Right atrium auricular region (tissue), 2 donors: ENCODE results near the gene SLX4. TPM values are rescaled to one million over a fixed set of nuclear protein-coding genes. Genes with fewer than 3 reads are reported as not detected.

Experiments
- DNase-seq: peaks from one replicate; pipeline ENCODE4 v3.0.0-alpha.2; 2019; ENCODE audit warnings: low spot score
- H3K27ac ChIP-seq, 2 donors: fragments of 200-600 bp; sonication (generic); 1 replicate in 1 of 2; 2 replicates in 1 of 2; pipeline ENCODE4 v1.5.1; 2016 to 2019
- H3K27me3 ChIP-seq, 2 donors: fragments of 200-600 bp; sonication (generic); one replicate each; pipeline versions ENCODE4 v1.5.1 to v1.6.0; 2017 to 2019
- H3K36me3 ChIP-seq: fragments of 200-600 bp; sonication (generic); one replicate; pipeline ENCODE4 v1.5.1; 2016
- H3K4me1 ChIP-seq, 2 donors: fragments of 200-600 bp; sonication (generic); one replicate each; pipeline versions ENCODE4 v1.5.1 to v1.6.0; 2017 to 2019
- H3K4me3 ChIP-seq, 2 donors: fragments of 200-600 bp; sonication (generic); 1 replicate in 1 of 2; 2 replicates in 1 of 2; pipeline ENCODE4 v1.5.1; 2017 to 2019; ENCODE audit warnings: mild to moderate bottlenecking in 1 of 2, moderate library complexity in 1 of 2
- H3K9me3 ChIP-seq, 2 donors: fragments of 200-600 bp; sonication (generic); one replicate each; pipeline ENCODE4 v1.5.1; 2019
- CTCF ChIP-seq, 2 donors: fragments of 200-600 bp; sonication (generic); IDR thresholded peaks; one replicate each; pipeline ENCODE4 v1.5.1; 2019; ENCODE audit warnings: antibody characterized with exemption in 2 of 2
- total RNA-seq, 2 donors: library from RNA; depleted of rRNA; stranded (reverse); fragments of >200 nt; gene quantifications; one replicate each; pipeline ENCODE4 v1.1.0, GENCODE V29; 2016

SLX4 gene
- total RNA-seq, 2 donors from 2014 or later = 1.9 to 2.4 TPM

GRCh38 chr16:3583303-3584038, 27.9 kb downstream of the SLX4 start:
- DNase-seq = no peak
- no peak overlapping the region for H3K4me3 ChIP-seq
- TF ChIP-seq CTCF (IDR thresholded peaks at IDR 0.05) = no peak
- no peaks in the 10 kb centered on the region for H3K36me3 ChIP-seq
- no peaks in the 10 kb centered on the region for H3K9me3 ChIP-seq
- H3K27ac ChIP-seq = no peak overlapping the region
- peaks cover 0 to 9% of the 10 kb centered on the region in 2 donors for H3K4me1 ChIP-seq
- H3K27me3 ChIP-seq = no peaks in the 10 kb centered on the region

- TF ChIP-seq CTCF (IDR thresholded peaks at IDR 0.05) = no peak
- Histone ChIP-seq H3K36me3 (no peaks in the 10 kb centered on the region), H3K9me3 (no peaks in the 10 kb centered on the region), H3K27ac (no peak overlapping the region), H3K27me3 (no peaks in the 10 kb centered on the region), H3K4me3 (no peak overlapping the region), H3K4me1 (peaks cover 0 to 9% of the 10 kb centered on the region in 2 donors)
- DNase-seq = no peak
Observed at GRCh38 chr16:3582276-3583165, 28.9 kb downstream of the SLX4 start.

GRCh38 chr16:3581392-3581791, 30.0 kb downstream of the SLX4 start:
- Histone ChIP-seq H3K36me3 (no peaks in the 10 kb centered on the region), H3K4me1 (peaks cover 0 to 9% of the 10 kb centered on the region in 2 donors), H3K27me3 (no peaks in the 10 kb centered on the region), H3K9me3 (no peaks in the 10 kb centered on the region), H3K4me3 (no peak overlapping the region), H3K27ac (no peak overlapping the region)
- no peak for TF ChIP-seq CTCF (IDR thresholded peaks at IDR 0.05)
- DNase-seq = no peak

GRCh38 chr16:3580686-3581085, 30.7 kb downstream of the SLX4 start:
- DNase-seq = no peak
- TF ChIP-seq CTCF (IDR thresholded peaks at IDR 0.05) = no peak
- Histone ChIP-seq H3K36me3 (no peaks in the 10 kb centered on the region), H3K9me3 (no peaks in the 10 kb centered on the region), H3K4me3 (no peak overlapping the region), H3K27me3 (no peaks in the 10 kb centered on the region), H3K27ac (no peak overlapping the region), H3K4me1 (peaks cover 0 to 9% of the 10 kb centered on the region in 2 donors)

GRCh38 chr16:3580251-3580651, 31.2 kb downstream of the SLX4 start:
- no peak for TF ChIP-seq CTCF (IDR thresholded peaks at IDR 0.05)
- H3K27ac ChIP-seq = no peak overlapping the region
- no peak overlapping the region for H3K4me3 ChIP-seq
- no peaks in the 10 kb centered on the region for H3K9me3 ChIP-seq
- no peaks in the 10 kb centered on the region for H3K27me3 ChIP-seq
- peaks cover 0 to 9% of the 10 kb centered on the region in 2 donors for H3K4me1 ChIP-seq
- no peaks in the 10 kb centered on the region for H3K36me3 ChIP-seq
- no peak for DNase-seq
